ENCODE measurements around the gene ANKMY2.

- no peak for TF ChIP-seq POLR2A (IDR thresholded peaks at IDR 0.05)
- TF ChIP-seq, protein P1, sequence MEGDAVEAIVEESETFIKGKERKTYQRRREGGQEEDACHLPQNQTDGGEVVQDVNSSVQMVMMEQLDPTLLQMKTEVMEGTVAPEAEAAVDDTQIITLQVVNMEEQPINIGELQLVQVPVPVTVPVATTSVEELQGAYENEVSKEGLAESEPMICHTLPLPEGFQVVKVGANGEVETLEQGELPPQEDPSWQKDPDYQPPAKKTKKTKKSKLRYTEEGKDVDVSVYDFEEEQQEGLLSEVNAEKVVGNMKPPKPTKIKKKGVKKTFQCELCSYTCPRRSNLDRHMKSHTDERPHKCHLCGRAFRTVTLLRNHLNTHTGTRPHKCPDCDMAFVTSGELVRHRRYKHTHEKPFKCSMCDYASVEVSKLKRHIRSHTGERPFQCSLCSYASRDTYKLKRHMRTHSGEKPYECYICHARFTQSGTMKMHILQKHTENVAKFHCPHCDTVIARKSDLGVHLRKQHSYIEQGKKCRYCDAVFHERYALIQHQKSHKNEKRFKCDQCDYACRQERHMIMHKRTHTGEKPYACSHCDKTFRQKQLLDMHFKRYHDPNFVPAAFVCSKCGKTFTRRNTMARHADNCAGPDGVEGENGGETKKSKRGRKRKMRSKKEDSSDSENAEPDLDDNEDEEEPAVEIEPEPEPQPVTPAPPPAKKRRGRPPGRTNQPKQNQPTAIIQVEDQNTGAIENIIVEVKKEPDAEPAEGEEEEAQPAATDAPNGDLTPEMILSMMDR (IDR thresholded peaks at IDR 0.05), result no peak
Measured at GRCh38 chr7:16685535-16685934, 40.0 kb upstream of the ANKMY2 start.

Data from suprapubic skin (tissue), 3 donors.